NOMO-1 treated with DMSO at 0.1 percent for 48 hours (cell line): Measurements from ENCODE around the gene RGS6.
A peak's percentile ranks its signal among the peaks of the same experiment; 100 is the strongest.

Source experiments
- DNase-seq: peaks from one replicate; lab custom pipeline; 2025; ENCODE audit not compliant: unreplicated experiment; lab: John Stamatoyannopoulos, UW

RGS6 gene

GRCh38 chr14:72546344-72547016 lies 614.3 kb downstream of the RGS6 start:
- DNase-seq, result no peak

- DNase-seq, result no peak
Measured at GRCh38 chr14:72547999-72548398, 615.8 kb downstream of the RGS6 start.

GRCh38 chr14:72549026-72549425 lies 616.8 kb downstream of the RGS6 start:
- DNase-seq, result no peak

- DNase-seq, result peak; percentile 35
Measured at GRCh38 chr14:72549854-72550253, 617.6 kb downstream of the RGS6 start.

- DNase-seq, result no peak
Measured at GRCh38 chr14:72550513-72550912, 618.3 kb downstream of the RGS6 start.

- DNase-seq, result no peak
Measured at GRCh38 chr14:72552236-72552635, 620.0 kb downstream of the RGS6 start.

- no peak for DNase-seq
Measured at GRCh38 chr14:72553161-72553560, 620.9 kb downstream of the RGS6 start.

GRCh38 chr14:72553656-72554055 lies 621.4 kb downstream of the RGS6 start:
- no peak for DNase-seq

GRCh38 chr14:72554401-72554800 lies 622.2 kb downstream of the RGS6 start:
- DNase-seq, result no peak

GRCh38 chr14:72554994-72555608 lies 622.9 kb downstream of the RGS6 start:
- no peak for DNase-seq

- DNase-seq, result no peak
Measured at GRCh38 chr14:72555609-72556000, 623.4 kb downstream of the RGS6 start.

GRCh38 chr14:72557671-72558070 lies 625.4 kb downstream of the RGS6 start:
- no peak for DNase-seq

GRCh38 chr14:72558721-72559120 lies 626.5 kb downstream of the RGS6 start:
- no peak for DNase-seq

GRCh38 chr14:72559202-72559601 lies 627.0 kb downstream of the RGS6 start:
- DNase-seq, result no peak

GRCh38 chr14:72559669-72560255 lies 627.5 kb downstream of the RGS6 start:
- DNase-seq, result no peak

- no peak for DNase-seq
Measured at GRCh38 chr14:72560331-72560730, 628.1 kb downstream of the RGS6 start.

GRCh38 chr14:72560889-72561493 lies 628.8 kb downstream of the RGS6 start:
- DNase-seq, result no peak

GRCh38 chr14:72562300-72562699 lies 630.1 kb downstream of the RGS6 start:
- no peak for DNase-seq

- no peak for DNase-seq
Measured at GRCh38 chr14:72563676-72564075, 631.4 kb downstream of the RGS6 start.

GRCh38 chr14:72565149-72565559 lies 632.9 kb downstream of the RGS6 start:
- no peak for DNase-seq

GRCh38 chr14:72565917-72566316 lies 633.7 kb downstream of the RGS6 start:
- no peak for DNase-seq

- DNase-seq, result no peak
Measured at GRCh38 chr14:72567226-72567625, 635.0 kb downstream of the RGS6 start.
